Activated T-cell treated with anti-CD3 and anti-CD28 coated beads for 4 hours (primary cell): ENCODE data around the gene NTM.

Source experiments
- DNase-seq: peaks from one replicate; pipeline ENCODE4 v3.0.0-alpha.2; 2020

The NTM gene

DNA sequence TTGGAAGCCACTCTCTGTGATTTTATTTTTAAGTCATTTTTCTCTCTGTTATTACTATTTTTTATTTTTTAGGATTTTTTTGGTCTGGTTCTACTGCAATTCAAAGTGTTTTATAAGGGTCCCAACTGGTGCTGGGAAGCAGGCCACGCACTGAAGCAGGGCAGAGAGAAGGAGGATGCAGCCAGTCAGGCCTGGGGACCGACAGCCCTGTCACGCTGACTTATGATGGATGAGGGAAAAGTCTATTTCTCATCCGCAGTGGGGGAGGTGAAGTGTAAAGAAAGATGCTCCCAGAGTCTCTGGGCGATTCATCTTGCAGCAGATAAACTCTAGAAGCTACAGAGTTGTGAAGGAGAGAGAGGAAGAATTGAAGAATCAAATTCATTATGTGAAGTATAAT, 191.6 kb downstream of the NTM start:
- DNase-seq: no peak

DNA sequence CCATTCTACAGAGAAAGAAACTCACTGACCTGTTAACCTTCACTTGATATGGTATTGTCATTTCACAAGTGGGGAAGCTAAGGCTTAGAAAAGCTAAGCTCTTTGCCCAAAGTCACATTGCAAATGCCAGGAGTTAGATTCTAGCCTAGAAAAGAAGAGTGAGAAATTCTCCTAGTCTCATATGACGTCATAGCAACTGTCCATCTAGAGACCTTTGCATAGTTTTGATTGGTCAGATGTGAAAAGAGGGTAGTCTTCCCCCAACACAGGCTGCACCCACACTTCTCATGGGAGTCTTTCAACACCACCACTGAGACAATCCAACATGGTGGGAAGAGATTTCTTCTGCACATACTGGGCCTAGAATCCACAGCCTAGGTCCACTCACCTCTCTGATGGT, 197.9 kb downstream of the NTM start:
- DNase-seq: no peak

DNA sequence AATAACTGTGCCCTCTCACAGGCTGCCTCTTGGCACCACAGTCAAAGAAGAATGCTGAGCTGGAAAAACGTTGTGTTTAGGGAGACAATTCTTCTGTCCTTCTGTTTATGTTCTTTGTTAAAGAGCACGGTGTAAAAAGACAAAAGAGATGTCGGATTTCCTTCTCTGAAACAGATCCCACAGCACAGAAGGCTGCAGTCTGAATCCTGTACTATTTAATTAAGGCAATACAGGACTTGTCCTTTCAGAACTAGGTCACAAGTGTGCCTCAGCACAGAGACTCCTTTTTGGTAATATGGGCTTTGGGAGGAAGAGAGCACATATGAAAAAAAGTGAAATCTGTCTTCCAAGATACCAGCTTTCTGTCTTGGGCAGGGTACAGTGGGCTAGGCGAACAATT, 201.2 kb downstream of the NTM start:
- no peak for DNase-seq

GRCh38 chr11:131572423-131572822, 202.0 kb downstream of the NTM start:
- DNase-seq: no peak

- DNase-seq: no peak
Observed at GRCh38 chr11:131579932-131580387, 209.5 kb downstream of the NTM start.

DNA sequence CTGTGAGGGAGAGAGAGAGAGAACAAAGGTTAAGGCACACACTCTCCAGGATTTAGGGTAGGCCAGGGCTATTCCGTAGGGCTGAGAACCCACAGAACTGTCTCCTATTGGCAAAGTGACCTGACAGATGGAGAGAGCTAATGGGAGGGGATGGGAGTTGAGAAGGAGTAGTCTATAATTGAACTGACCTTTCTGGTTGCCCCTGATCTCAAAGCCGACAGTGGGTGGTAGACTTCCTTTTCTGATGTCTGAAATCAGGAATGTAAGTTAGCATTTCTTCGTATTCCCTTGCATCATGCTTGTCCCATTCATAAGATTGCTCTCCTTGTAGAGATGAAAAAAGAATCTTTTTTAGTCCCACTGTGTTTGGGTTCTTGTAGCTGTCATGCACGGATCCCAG, 210.1 kb downstream of the NTM start:
- DNase-seq: no peak

DNA sequence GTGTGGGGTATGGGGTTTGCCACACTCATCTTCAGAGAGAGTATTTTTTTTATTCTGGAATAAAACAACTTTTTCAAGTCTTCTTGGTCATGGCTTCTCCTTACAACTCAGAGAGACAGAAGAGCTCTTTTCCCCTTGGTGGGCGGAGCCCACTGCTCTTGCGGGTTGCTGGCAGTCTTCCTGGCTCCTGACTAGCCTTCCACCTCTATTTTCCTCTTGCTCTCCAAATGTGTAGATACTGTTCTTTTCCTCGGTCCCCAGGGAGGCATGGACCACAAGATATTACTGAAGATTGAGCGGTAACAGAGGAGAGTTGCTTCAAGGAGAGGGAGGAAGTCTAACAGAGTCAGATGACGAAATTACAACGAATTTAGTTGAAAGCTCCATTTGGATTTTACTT, 210.6 kb downstream of the NTM start:
- no peak for DNase-seq

DNA sequence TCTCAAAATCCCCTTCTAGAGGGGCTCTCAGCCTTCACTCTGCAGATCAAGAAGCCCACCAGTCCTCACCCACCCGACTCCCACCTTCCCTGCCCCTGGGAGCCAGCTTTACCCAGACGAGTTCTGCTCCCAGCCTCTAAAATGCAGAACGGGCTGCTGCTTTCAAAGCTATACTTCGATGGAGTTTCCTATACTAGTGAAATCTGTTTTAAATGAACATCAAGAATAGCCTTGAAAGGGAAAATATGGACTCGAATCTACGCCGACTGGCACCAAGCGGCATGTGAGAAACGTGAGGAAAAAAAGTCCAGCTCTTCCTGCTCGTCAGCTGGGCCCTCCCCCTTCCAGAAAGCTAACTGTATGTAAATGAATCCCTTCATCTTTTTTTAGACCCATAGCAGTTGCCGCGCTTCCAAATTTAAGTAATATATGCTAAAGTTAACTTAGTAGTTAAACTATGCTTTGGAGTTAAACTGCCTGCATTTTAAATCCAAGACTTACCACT, 211.7 kb downstream of the NTM start:
- DNase-seq: no peak

DNA sequence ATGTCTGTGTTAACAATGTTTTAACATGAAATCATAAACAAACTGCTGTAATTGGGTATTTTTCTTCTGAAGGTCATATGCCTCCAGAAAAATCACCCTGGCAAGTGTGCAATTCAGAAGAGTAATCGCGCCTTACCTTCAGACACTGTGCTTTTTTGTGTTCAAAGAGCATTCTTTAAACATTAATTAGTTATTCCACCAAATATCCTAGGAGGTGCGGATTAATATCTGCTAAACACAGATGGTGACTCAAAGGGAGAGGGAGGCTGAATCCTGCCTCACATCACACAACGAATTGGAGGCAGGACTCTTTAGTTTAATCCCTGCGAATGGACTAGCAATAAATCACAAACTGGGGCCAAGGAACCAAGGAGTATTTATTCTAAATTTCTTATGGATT, 213.0 kb downstream of the NTM start:
- DNase-seq: no peak

- DNase-seq: no peak
Observed at GRCh38 chr11:131583938-131584337, 213.5 kb downstream of the NTM start.

DNA sequence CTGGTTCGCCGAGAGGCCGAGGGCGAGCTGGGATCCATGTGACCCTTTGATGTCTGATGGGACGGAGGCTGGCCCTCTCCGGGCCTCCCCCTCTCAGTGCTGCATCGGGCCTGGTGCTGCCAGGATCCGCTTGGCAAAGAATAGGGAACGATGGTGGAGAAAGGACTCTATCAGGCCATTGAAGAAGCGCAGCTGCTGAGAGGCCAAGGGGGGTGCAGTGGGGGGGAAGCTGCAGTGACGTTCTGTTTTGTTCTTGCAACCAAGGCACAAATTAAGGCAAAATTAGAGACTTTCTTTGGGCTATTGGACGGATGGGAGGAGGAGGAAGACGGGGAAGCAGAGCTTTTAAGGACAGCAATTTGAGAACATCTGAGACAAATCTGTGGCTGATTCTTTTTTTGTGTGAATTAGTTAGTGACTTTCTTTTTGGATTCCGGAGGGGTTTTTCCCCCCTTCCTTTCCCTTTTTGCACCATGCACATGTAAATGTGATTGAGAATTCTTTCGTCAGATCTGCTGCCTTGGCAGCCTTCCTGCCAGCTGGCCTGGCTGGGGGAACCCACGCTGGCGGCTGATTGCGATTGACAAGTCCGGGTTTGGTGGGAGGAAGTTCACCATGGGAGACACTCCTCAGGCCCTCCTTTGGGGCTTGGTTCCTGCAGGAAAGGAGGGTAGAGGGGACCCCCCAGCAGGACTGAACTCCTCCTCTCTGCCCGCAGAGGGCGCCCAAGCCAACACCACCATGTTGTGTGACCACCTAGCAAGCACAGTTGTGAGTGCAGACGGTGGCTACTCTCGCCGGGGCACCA, 214.6 kb downstream of the NTM start:
- no peak for DNase-seq

- DNase-seq: no peak
Observed at GRCh38 chr11:131588057-131588456, 217.6 kb downstream of the NTM start.

- no peak for DNase-seq
Observed at GRCh38 chr11:131591051-131591461, 220.6 kb downstream of the NTM start.

- DNase-seq: no peak
Observed at GRCh38 chr11:131592152-131592551, 221.7 kb downstream of the NTM start.

DNA sequence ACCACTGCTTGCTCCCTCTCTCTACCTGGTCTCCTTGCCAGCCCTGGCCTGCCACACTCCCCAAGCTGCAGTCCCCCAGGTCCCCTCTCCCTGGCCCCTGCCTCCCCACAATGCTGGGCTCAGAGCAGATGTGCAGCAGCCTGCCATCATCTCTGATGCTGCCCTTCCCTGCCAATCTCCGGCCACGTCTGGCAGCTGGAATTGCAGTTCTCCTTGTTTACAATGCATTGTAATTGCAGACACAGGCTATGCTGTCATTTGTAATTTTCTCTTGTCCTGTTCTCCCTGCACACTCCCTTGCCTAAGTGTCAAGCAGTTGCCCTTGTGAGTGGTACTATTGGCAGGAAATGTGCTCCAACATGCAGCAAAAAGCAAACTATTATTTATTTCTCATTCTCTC, 222.3 kb downstream of the NTM start:
- DNase-seq: no peak

DNA sequence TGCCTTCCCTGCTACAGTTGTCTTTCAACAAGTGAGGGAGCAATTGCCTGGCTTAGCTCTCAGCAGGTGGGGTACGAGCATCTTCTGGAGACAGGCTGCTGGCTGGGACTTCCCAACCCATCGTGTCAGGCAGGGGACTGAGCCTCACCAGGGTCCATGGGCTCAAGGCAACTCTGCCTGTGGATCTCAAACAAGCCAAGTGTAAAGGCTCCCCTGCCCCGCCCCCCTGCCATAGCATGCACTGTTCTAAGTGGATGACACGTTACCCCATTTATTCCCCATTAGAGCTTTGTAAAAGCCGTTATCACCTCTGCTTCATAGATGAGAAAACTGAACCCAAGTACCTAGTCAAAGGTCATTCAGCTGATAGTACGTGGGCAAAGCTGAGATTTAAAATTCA, 222.9 kb downstream of the NTM start:
- no peak for DNase-seq

- no peak for DNase-seq
Observed at GRCh38 chr11:131595797-131596196, 225.4 kb downstream of the NTM start.

GRCh38 chr11:131597890-131598289, 227.5 kb downstream of the NTM start:
- DNase-seq: no peak

DNA sequence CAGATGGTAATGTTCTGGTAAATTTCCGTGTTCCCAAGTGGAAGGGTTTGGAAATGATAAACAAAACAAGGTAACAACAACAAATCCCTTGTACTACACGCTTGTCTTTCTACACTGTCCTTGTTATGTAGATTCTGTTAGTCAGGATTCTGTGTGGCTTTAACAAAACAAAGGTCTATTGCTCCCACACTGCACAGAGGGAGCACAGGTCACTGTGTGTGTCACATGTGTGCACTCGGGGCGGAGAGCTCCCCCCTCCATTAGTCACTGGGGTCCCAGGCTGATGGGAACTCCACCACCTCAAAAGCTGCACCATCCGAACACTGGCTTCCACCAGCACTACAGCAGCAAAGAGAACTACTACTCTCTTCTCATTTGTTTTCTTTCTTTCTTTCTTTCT, 227.9 kb downstream of the NTM start:
- DNase-seq: no peak

DNA sequence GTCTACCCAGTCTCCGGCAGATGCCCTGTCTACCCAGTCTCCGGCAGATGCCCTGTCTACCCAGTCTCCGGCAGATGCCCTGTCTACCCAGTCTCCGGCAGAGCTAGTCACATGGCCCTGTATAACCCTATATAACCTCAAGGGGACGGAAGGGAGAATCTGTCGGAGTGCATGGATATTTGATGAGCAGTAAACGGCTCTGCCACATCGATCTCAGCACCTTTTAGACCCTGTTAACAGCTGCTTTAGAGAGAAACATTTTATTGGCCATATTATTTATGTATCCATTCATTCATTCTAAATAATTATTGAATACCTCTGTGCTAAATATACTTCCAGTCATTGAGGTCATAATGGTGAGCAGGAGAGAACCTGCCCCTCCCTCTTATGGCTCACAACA, 228.9 kb downstream of the NTM start:
- DNase-seq: no peak

DNA sequence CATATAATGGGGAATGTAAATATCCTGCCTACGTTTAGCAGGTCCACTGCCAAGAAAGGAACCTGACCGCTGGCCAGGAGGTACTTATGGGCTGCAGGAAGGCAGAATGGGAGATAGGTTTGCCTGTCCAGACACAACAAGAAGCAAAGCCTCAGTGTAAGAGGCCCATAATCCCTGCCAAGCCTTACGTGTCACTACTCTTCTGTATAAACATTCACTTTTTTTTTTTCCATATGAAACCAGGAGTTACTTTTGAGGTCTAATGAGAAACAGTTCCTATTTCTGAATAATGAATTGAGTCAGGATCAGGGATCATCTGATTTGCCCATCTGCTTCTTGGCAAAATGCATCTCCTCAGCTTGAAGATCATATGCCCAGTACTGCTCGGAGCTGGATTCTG, 230.2 kb downstream of the NTM start:
- no peak for DNase-seq

DNA sequence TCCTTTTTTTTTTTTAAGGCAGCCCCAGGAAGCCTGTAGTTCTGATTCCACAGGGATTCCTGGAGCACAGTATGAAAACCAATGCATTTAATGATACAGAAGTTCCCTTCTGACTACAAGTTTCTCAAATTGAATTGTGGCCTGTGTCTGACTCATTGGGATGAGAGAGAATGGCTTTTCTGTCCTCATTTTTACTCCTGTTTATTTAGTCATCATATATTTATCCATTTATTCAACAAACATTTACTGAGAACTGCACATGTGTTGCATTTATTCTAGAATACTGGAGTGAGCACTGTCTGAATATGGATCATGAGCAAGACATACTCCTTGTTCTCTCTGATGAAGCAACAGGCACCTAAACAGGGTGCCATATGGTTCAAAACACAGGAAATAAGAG, 231.2 kb downstream of the NTM start:
- no peak for DNase-seq

GRCh38 chr11:131602431-131602830, 232.0 kb downstream of the NTM start:
- DNase-seq: no peak

- no peak for DNase-seq
Observed at GRCh38 chr11:131606811-131607335, 236.5 kb downstream of the NTM start.

DNA sequence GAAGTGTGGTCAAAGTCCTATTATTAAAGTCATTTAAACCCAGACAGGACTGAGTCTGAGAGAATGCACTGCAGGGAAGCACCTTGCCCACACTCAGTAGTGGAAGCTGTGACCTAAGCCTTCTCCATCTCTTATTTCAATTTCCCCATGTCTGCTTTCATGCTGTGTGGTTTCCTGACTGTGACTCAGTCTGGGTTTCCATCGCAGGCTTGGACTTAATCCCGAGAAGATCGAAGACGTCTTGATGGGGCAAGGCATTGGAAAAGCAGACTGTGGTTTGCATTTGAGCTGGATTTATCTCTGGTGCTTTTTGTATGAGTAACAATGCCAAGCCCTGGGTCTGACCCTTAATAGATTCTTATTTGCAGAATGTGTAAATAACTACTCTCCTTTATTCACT, 238.9 kb downstream of the NTM start:
- no peak for DNase-seq
